CD1c-positive myeloid dendritic cell (primary cell): ENCODE results near the gene PLCL2.

ENCODE experiments used
- DNase-seq: peaks from one replicate; pipeline ENCODE4 v3.0.0-alpha.2; 2016; ENCODE audit errors: extremely low spot score

The PLCL2 gene

GRCh38 chr3:16865335-16865734 lies 19.4 kb upstream of the PLCL2 start:
- DNase-seq: no peak

- DNase-seq: no peak
These were observed 18.2 kb upstream of the PLCL2 start for GRCh38 chr3:16866571-16866970.

GRCh38 chr3:16868513-16868912 lies 16.2 kb upstream of the PLCL2 start:
- no peak for DNase-seq

- peak; percentile 29 for DNase-seq
These were observed 15.3 kb upstream of the PLCL2 start for GRCh38 chr3:16869261-16870005.

GRCh38 chr3:16871915-16872842 lies 12.6 kb upstream of the PLCL2 start:
- no peak for DNase-seq

GRCh38 chr3:16873872-16874271 lies 10.9 kb upstream of the PLCL2 start:
- DNase-seq: no peak

- peak; percentile 67 for DNase-seq
These were observed 8.7 kb upstream of the PLCL2 start for GRCh38 chr3:16875876-16876550.

- no peak for DNase-seq
These were observed 7.2 kb upstream of the PLCL2 start for GRCh38 chr3:16877505-16877904.

GRCh38 chr3:16877911-16878310 lies 6.8 kb upstream of the PLCL2 start:
- DNase-seq: no peak

GRCh38 chr3:16881896-16882630 lies 2.7 kb upstream of the PLCL2 start:
- no peak for DNase-seq

GRCh38 chr3:16883057-16883722 lies 1.6 kb upstream of the PLCL2 start:
- DNase-seq: peak; percentile 36

GRCh38 chr3:16883723-16884083 lies 1.1 kb upstream of the PLCL2 start:
- DNase-seq: no peak

- DNase-seq: peak; percentile 53
These were observed 539 bp upstream of the PLCL2 start for GRCh38 chr3:16884084-16884747.

- peak; percentile 23 for DNase-seq
These were observed 993 bp downstream of the PLCL2 start for GRCh38 chr3:16885593-16886302.

- DNase-seq: peak; percentile 42
These were observed 1.5 kb downstream of the PLCL2 start for GRCh38 chr3:16886303-16886683.

- DNase-seq: no peak
These were observed 2.4 kb downstream of the PLCL2 start for GRCh38 chr3:16887130-16887529.

GRCh38 chr3:16888356-16888755 lies 3.6 kb downstream of the PLCL2 start:
- no peak for DNase-seq

- no peak for DNase-seq
These were observed 4.2 kb downstream of the PLCL2 start for GRCh38 chr3:16888785-16889607.
